ENCODE results near the gene FALEC.
"Not testable (repeated sequence)": the region's sequence is repeated elsewhere in the genome, so short reads cannot be mapped to it uniquely, and the experiment has no call there.

The FALEC gene

DNA sequence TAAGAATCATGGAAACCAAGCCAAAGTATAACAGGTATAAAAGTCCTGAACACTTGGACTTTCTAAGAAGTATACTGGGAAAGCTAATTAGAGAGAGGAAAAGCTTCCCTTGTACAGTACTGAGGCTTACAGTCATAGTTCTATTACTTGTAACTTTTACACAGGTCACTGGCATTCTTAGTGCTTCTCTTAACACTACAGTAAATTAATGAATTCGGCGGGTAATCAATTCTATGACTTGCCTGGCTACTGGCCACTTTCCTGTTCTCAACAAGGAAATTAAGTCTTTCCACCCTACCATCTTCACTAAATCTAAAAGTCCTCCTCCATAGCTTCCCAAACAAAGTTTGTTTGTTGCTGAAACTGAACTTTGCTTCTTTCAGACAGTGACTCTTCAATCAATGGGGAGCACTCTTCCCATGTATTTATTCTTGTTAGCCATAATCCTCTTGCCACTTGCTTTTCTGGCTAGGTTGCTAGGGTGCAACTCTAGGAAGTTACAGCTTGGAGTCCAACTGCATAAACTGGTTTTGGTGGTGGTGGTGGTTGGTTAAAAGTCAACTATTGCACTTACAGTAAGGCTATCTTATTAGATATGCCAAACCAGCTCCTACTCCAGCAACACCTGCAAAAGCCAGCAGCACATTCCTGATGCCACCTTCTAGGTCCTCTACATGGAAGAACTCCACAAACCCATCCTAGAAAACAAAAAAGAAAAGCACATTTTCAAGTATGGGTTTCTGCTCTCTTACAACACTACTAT lies 61.4 kb downstream of the FALEC start:
- DNase-seq: no peak

GRCh38 chr1:150577557-150578271 lies 62.2 kb downstream of the FALEC start:
- no peak for DNase-seq

DNA sequence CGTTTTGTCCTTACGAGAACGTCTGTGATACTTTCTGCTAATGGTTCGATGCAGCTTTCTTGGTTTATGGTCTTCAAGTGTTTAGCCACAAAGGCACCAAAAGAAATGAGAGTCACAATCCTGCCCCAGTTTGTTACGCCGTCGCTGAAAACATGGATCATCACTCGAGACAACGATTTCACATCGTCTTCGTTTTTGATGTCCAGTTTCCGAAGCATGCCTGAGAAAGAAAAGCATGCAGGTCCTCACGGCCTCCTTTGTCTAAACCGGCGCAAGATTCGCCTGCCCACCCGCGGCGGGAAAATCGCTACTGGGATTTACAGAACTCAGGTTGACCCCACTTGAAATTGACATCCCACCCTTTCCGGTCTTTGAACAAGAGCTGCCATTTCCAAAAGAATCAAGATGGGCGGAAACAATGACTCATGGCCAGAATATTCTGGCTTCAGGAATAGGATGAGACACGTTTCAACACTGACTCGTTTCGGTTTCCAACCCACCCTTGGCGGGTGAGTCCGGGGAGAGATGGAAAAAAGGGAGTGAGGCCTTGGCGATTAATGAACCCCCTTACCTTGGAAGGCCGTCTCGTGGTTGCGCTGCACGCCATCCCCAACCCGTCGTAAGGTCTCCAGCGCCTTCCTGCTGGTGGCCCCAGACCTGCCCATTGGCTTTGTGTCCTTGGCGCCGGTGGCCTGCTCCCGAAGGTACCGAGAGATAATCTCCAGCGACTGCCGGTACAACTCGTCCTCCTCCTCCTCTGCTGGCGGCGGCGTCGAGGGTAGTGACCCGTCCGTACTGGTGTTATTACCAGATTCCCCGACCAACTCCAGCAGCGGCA lies 62.9 kb downstream of the FALEC start:
- DNase-seq: peak; percentile 65

DNA sequence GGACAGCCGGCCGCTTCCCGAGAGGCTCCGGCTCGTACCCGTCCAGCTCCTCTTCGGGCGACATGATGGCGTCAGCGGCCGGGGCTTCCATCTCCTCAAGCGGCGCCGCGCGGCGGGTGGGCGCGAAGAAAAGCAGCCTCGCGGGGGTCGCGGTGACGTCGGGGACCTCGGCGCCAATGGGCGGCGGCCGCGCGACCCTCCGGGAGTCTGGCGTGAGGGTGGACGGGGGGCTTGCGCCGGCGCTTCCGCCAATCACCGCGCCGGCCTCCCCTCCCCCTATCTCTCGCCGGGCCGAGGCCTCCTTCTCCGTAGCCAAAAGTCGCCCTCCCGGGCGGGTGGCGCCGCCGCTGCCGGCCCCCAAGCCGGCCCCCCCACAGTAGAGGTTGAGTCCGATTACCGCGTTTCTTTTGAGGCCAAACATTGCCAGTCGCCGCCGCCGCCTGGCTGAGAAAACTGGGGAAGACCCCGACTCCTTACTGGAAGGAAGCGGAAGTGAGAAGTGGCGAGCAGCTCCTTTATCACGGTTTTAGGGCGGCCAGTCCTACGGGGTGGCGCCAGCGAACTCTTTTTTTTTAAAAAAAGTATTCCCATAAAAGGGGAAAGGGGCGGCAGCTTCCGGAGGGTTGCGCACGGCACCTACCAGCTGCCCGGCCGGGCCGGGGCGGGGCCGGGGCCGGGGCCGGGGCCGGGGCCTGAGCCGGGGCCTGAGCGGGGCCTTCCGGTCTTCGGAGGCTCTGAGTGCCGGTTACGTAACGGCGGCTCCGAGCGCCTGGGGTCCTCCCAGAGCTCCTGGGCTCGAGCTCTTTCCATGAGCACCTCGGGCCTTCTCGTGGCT lies 63.8 kb downstream of the FALEC start, which contains the start of gene MCL1:
Gene MCL1 (minus strand): TSS at position 501 of the 835 bp plus-strand sequence. CDS start 80 bp downstream, at position 421.
- peak; percentile 91 for DNase-seq

DNA sequence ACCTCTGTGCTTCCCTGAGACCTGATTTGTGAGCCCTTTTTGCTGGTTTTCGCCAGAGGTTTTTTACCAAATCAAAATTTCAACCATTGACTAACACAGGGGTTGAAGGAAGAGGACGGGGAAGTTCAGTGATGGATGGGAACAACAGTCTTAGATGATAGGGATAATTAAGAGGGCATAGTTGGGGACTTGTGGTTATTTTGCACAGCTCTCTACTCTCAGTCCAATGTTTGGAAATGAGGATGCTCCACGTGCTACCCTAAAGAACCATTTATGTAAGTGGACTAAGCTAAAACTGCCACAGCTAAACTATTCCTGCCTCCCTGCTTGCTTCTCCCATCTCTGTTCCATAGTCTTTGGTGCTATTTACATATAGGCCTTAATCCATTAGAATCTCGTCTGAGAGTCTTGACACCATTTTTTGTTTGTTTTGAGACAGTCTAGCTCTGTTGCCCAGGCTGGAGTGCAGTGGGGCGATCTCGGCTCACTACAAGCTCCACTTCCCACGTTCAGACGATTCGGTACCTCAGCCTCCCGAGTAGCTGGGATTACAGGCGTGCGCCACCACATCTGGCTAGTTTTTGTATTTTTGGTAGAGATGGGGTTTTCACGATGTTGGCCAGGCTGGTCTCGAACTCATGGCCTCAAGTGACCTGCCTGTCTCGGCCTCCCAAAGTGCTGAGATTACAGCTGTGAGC lies 64.5 kb downstream of the FALEC start:
- DNase-seq: no peak

GRCh38 chr1:150580966-150581365 lies 65.4 kb downstream of the FALEC start:
- DNase-seq: not testable (repeated sequence)

GRCh38 chr1:150581437-150581836 lies 65.9 kb downstream of the FALEC start:
- not testable (repeated sequence) for DNase-seq

- DNase-seq: not testable (repeated sequence)
Measured at GRCh38 chr1:150581962-150582361, 66.4 kb downstream of the FALEC start.

DNA sequence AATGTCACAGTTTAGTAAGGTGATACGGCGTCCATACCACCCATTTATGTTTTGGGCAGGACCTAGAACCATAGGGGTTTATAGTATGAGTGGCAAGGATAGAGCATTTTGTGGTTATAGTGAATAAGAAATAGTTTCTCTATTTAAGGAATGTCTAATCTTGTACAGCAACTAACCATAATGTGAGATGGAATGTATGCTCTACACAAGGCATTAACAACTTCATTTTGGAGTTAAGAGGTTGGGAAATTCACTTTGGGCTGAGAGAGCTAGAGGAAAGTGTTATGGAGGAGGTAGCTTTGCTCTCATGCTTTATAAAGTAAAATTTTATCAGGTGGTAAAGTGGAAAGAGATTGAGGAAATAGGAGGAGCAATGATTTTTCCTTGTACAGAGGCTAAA lies 66.8 kb downstream of the FALEC start:
- no peak for DNase-seq
